Adrenal gland (tissue), 12 donors: ENCODE data around the gene SLC6A13. TPM values are rescaled to one million over a fixed set of nuclear protein-coding genes. Genes with fewer than 3 reads are reported as not detected.

Experiments used
- DNase-seq, 7 donors: peaks; one replicate each; pipeline ENCODE4 v3.0.0-alpha.2; 2019 to 2020
- H3K27ac ChIP-seq, 5 donors: fragments of 200-600 bp; sonication (generic) in 4 of 5; 1 replicate in 3 of 5; 2 replicates in 2 of 5; pipeline versions ENCODE4 v1.5.1 to v1.8.0; 2016 to 2020; ENCODE audit warnings: mild to moderate bottlenecking in 1 of 5
- H3K27me3 ChIP-seq: fragments of 200-600 bp; 2 replicates; pipeline ENCODE4 v1.8.0; 2021
- H3K36me3 ChIP-seq, 2 donors: fragments of 200-600 bp; replicated peaks in 1 of 2; 1 replicate in 1 of 2; 2 replicates in 1 of 2; pipeline versions ENCODE4 v1.5.1 to v1.8.0; 2018 to 2022
- H3K4me1 ChIP-seq, 2 donors: fragments of 200-600 bp; replicated peaks in 1 of 2; 1 replicate in 1 of 2; 2 replicates in 1 of 2; pipeline versions ENCODE4 v1.5.1 to v1.8.0; 2018 to 2021
- H3K4me3 ChIP-seq, 4 donors: fragments of 200-600 bp; sonication (generic) in 3 of 4; one replicate each; pipeline ENCODE4 v1.5.1; 2016 to 2018
- H3K9me3 ChIP-seq, 3 donors: fragments of 200-600 bp; sonication (generic) in 1 of 3; replicated peaks in 1 of 3; 1 replicate in 2 of 3; 2 replicates in 1 of 3; pipeline versions ENCODE4 v1.5.1 to v1.8.0; 2016 to 2021
- POLR2A ChIP-seq, 2 donors: fragments of 450-650 bp; IDR thresholded peaks; one replicate each; pipeline ENCODE4 v1.6.1; 2017; ENCODE audit warnings: antibody characterized with exemption in 2 of 2, mild to moderate bottlenecking in 2 of 2, moderate library complexity in 1 of 2
- WGBS, 4 donors: extraction: QIAGEN DNeasy Blood & Tissue Kit in 2 of 4; methylation state at CpG; one replicate each; pipeline versions ENCODE4 v1.1.5 to v1.1.7; 2013 to 2017; 5-methylcytosine and 5-hydroxymethylcytosine counted together
- intact Hi-C, 2 donors: fragments of 100-400 bp; cut with DNase I; formaldehyde crosslinking; loops; one replicate each; pipeline versions ENCODE4 v1.14.1 to v1.15.0; 2022 to 2023
- polyA plus RNA-seq, 3 donors: library from polyadenylated mRNA; stranded (reverse); fragments of 200-250 nt in 2 of 3; fragments of 350-450 nt in 1 of 3; fragmentation: Illumina TruSeq in 1 of 3; extraction: RNeasy Lipid Tissue Mini Kit (QIAGEN cat#74804) in 1 of 3; gene quantifications; one replicate each; pipeline ENCODE4 v1.2.3, GENCODE V29; 2013 to 2014
- total RNA-seq, 9 donors: library from RNA; depleted of rRNA in 4 of 9; stranded (reverse); fragments of >200 nt in 4 of 9; fragments of 120-200 nt in 1 of 9; fragmentation: NEBNext Ultra II Directional in 1 of 9; extraction: Animal tissue kit (Norgen Biotek cat#: 25700) in 1 of 9; gene quantifications; one replicate each; pipeline versions ENCODE4 v1.1.0 to v1.2.4, GENCODE V29; 2013 to 2023
- TF ChIP-seq, protein P1 (sequence below), 6 experiments: fragments of 450-650 bp in 4 of 6; fragments of 200-600 bp in 2 of 6; sonication (generic) in 1 of 6; IDR thresholded peaks; 1 replicate in 5 of 6; 2 replicates in 1 of 6; pipeline versions ENCODE4 v1.5.1 to v1.8.0; 2016 to 2021; ENCODE audit warnings: antibody characterized with exemption in 6 of 6, mild to moderate bottlenecking in 2 of 6, moderate library complexity in 1 of 6
- donor health status: healthy with polysubstance abuse.
- donor health status: Bipolar disorder and iron deficiency.
- donor health status: DM: yes; HTN: yes; CAD: no.
- donor health status: DM: no; HTN: no; CAD: no.
- donor health status: DM: no; HTN: no; CAD: no.
- donor health status: DM: yes; HTN: yes; CAD: no.

Gene SLC6A13
- total and polyA plus RNA-seq, 12 donors, result 0.22 to 1.0 (median 0.64) TPM; not detected in 6

GRCh38 chr12:195951-196350, 66.7 kb downstream of the SLC6A13 start:
- no peaks in the 10 kb centered on the region for H3K9me3 ChIP-seq

DNA sequence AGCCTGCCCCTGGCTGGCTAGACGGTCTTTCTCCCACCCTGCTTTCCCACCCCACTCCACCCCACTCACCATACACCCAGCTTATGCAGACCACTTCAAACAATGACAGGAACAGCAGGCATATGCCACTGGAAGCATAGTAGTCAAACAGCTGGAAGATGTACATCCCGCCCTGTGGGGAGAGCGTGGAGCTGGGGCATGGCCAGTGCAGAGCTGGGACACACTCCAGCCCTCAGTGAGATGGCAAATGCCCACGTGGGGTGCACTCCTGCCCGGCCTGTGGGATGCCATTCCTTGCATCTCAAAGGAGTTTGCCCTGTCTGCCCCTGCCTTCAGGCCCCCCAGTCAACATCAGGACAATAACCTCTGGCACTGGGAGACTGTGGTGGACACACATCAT, 67.5 kb downstream of the SLC6A13 start:
- Histone ChIP-seq H3K36me3 (no peaks in the 10 kb centered on the region), H3K4me3 (no peak overlapping the region), H3K27ac (no peak overlapping the region), H3K27me3 (no peaks in the 10 kb centered on the region), H3K9me3 (no peaks in the 10 kb centered on the region), H3K4me1 (no peaks in the 10 kb centered on the region)
- TF ChIP-seq POLR2A (IDR thresholded peaks at IDR 0.05), result no peak
- TF ChIP-seq, protein P1, sequence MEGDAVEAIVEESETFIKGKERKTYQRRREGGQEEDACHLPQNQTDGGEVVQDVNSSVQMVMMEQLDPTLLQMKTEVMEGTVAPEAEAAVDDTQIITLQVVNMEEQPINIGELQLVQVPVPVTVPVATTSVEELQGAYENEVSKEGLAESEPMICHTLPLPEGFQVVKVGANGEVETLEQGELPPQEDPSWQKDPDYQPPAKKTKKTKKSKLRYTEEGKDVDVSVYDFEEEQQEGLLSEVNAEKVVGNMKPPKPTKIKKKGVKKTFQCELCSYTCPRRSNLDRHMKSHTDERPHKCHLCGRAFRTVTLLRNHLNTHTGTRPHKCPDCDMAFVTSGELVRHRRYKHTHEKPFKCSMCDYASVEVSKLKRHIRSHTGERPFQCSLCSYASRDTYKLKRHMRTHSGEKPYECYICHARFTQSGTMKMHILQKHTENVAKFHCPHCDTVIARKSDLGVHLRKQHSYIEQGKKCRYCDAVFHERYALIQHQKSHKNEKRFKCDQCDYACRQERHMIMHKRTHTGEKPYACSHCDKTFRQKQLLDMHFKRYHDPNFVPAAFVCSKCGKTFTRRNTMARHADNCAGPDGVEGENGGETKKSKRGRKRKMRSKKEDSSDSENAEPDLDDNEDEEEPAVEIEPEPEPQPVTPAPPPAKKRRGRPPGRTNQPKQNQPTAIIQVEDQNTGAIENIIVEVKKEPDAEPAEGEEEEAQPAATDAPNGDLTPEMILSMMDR (IDR thresholded peaks at IDR 0.05), result no peak
- intact Hi-C loops, result no loop called here
- WGBS, 4 donors, result 72 to 86% (median 79%) methylated on average over 4 to 5 of the region's 5 CpGs
- no peak for DNase-seq

More at GRCh38 chr12:195951-196350, 66.7 kb downstream of the SLC6A13 start:
- Histone ChIP-seq H3K4me1 (no peaks in the 10 kb centered on the region), H3K27me3 (no peaks in the 10 kb centered on the region), H3K36me3 (no peaks in the 10 kb centered on the region), H3K4me3 (no peak overlapping the region), H3K27ac (no peak overlapping the region)
- DNase-seq, result no peak
- WGBS, 4 donors, result 67 to 90% (median 87%) methylated on average over 12 to 15 of the region's 15 CpGs
- intact Hi-C loops, result no loop called here
- no peak for TF ChIP-seq POLR2A (IDR thresholded peaks at IDR 0.05)
- TF ChIP-seq, protein P1 (IDR thresholded peaks at IDR 0.05), result no peak

DNA sequence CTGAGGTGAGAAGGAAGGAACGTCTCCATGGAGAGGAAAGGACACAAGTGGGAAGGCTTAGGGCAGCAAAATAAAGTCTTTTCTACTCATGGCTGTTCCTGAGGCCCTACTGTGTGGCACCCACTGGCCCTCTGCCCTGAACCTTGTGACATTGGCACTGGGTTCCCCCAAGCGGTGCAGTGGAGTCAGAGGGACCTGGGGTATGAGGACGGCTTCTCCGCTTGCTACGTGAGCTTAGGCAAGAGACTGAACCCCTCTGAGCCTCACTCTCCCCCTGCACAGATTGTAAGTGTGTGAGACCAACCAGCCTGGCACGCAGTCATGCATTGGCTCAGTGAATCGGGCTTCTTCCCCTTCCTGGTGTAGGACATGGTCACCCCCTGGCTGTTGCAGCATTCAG, 68.4 kb downstream of the SLC6A13 start:
- H3K9me3 ChIP-seq, result no peaks in the 10 kb centered on the region
- WGBS, 4 donors, result 53 to 83% (median 82%) methylated on average over 1 to 7 of the region's 7 CpGs
- H3K4me1 ChIP-seq, result peaks cover 1 to 2% of the 10 kb centered on the region in 2 donors
- no peaks in the 10 kb centered on the region for H3K36me3 ChIP-seq
- no peak overlapping the region for H3K4me3 ChIP-seq
- H3K27me3 ChIP-seq, result no peaks in the 10 kb centered on the region
- no peak overlapping the region for H3K27ac ChIP-seq
- intact Hi-C loops, result no loop called here
- DNase-seq, result no peak
- TF ChIP-seq, protein P1 (IDR thresholded peaks at IDR 0.05), result no peak
- no peak for TF ChIP-seq POLR2A (IDR thresholded peaks at IDR 0.05)

DNA sequence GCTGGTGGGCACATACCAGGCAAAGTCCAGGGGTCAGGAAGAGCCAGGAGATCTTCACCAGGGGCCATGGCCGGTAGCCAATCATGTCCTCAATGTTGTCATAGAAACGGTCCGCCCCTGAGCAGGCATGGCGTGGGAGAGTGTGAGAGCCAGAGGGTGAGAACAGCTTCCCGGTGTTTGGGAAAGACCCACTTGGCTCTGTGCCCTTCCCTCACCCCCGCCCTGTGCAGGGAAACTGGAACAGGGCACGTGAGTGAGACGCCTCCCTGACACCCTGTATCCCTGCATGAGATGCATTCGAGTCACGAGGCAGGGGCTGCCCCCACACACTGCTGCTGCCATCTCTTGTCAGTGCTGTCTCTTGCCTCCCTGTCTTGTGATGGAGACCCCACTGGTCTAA, 69.4 kb downstream of the SLC6A13 start:
- Histone ChIP-seq H3K27me3 (no peaks in the 10 kb centered on the region), H3K27ac (no peak overlapping the region), H3K4me3 (no peak overlapping the region), H3K9me3 (no peaks in the 10 kb centered on the region), H3K36me3 (no peaks in the 10 kb centered on the region), H3K4me1 (peaks cover 4 to 6% of the 10 kb centered on the region in 2 donors)
- intact Hi-C loops, result no loop called here
- TF ChIP-seq, protein P1 (IDR thresholded peaks at IDR 0.05), result no peak
- no peak for TF ChIP-seq POLR2A (IDR thresholded peaks at IDR 0.05)
- WGBS, 4 donors, result 66 to 75% (median 69%) methylated on average over 9 to 10 of the region's 10 CpGs
- DNase-seq, result no peak
